ENCODE data around the gene ISCA2.

Gene ISCA2

DNA sequence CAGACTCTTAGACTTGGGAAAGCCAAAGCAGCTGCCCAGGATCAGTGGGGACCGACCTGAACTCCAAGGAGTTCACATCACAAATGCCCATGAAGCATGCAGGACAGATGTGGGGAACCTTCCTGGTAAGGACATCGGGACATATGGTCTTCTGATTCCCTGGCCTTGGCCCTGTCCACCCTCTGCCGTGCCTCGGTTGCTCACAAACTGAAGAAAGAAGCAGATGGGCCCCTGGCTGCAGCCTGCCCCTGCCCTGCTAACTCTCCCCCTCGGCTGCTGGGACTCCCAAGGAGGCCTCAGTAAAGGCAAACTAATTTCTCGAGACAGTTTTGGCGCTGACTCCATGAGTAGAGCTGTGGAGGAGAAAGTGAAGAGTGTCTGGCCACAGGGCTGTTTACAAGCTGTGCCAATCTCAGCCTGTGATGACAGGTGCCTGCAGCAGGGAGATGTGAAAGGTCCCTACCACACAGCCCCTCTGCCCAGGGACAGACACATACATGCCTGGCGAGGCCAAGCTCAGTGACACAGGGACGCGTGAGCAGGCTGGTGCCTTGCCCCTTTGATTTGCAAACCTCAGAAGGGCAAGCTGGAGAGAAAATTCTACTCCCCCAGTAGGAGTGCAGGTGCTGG lies 48.6 kb downstream of the ISCA2 start:
- no peaks in the 10 kb centered on the region for H3K36me3 Mint-ChIP-seq (ENCODE audit: low read depth)
- H3K27ac Mint-ChIP-seq, result no peak overlapping the region
- no peak overlapping the region for H3K4me3 Mint-ChIP-seq
- H3K27me3 Mint-ChIP-seq (ENCODE audit: low read depth, poor library complexity), result peaks cover 35% of the 10 kb centered on the region
- TF ChIP-seq, protein P1, sequence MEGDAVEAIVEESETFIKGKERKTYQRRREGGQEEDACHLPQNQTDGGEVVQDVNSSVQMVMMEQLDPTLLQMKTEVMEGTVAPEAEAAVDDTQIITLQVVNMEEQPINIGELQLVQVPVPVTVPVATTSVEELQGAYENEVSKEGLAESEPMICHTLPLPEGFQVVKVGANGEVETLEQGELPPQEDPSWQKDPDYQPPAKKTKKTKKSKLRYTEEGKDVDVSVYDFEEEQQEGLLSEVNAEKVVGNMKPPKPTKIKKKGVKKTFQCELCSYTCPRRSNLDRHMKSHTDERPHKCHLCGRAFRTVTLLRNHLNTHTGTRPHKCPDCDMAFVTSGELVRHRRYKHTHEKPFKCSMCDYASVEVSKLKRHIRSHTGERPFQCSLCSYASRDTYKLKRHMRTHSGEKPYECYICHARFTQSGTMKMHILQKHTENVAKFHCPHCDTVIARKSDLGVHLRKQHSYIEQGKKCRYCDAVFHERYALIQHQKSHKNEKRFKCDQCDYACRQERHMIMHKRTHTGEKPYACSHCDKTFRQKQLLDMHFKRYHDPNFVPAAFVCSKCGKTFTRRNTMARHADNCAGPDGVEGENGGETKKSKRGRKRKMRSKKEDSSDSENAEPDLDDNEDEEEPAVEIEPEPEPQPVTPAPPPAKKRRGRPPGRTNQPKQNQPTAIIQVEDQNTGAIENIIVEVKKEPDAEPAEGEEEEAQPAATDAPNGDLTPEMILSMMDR (IDR thresholded peaks at IDR 0.05), result no peak
- no peaks in the 10 kb centered on the region for H3K9me3 Mint-ChIP-seq
- H3K4me1 Mint-ChIP-seq, result peaks cover 26% of the 10 kb centered on the region
- DNase-seq, result no peak

DNA sequence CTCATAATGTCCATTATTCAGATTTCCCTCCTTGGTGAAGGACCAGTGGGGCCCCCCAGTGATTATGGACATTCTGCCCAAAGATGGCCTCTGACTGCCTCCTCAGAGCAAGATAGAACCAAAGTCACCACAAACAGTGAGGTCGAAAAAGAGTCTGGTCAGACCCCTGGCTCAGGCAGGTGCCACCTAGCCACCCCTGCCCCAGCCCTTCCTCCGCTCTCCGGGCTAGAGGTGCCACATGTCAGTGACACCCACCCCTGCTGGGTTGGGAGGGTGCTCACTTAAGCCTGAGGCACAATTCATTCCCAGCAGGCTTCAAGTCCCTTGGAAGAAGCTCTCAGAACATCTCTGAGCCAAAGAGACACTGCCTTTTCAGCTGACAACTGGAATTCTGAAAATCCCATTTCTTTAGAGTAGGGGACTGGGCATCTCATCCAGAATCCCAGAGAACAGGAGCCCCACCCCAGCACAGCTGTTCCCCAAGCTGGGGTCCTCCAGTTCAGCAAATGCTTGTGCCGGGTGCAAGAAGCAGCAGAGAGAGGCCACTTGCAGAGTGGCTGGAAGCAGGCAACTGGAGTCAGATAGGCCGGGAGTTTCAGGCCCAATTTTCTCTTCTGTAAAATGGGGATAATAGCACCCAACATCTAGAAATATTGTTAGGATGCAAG lies 50.3 kb downstream of the ISCA2 start:
- Mint-ChIP-seq H3K27me3 (ENCODE audit: low read depth, poor library complexity) (peaks cover 34% of the 10 kb centered on the region), H3K36me3 (ENCODE audit: low read depth) (no peaks in the 10 kb centered on the region), H3K4me1 (peaks cover 22% of the 10 kb centered on the region), H3K27ac (no peak overlapping the region), H3K9me3 (no peaks in the 10 kb centered on the region), H3K4me3 (no peak overlapping the region)
- DNase-seq, result no peak
- TF ChIP-seq, protein P1 (IDR thresholded peaks at IDR 0.05), result no peak

DNA sequence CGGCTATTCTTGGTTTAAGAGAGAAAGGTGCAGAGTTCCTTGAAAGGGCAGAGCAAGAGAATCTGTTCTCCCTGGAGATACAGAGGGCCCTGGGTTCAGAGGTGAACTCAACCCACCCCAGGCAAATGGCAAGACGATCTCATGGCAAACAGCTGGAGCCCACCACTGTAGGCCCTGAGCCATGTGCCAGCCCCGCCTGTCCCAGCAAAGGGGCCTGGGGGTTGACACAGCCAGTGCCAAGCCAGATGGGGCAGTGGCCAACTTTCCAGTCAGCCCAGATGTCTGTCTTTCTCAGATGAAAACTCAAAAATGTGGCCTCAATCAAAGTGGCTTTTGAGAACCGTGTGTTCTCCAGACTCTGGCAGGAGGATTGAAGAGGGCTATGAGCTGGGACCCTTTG lies 51.8 kb downstream of the ISCA2 start:
- peaks cover 10% of the 10 kb centered on the region for H3K4me1 Mint-ChIP-seq
- TF ChIP-seq, protein P1 (IDR thresholded peaks at IDR 0.05), result no peak
- H3K4me3 Mint-ChIP-seq, result no peak overlapping the region
- no peak for DNase-seq
- peaks cover 33% of the 10 kb centered on the region for H3K27me3 Mint-ChIP-seq (ENCODE audit: low read depth, poor library complexity)
- no peaks in the 10 kb centered on the region for H3K36me3 Mint-ChIP-seq (ENCODE audit: low read depth)
- no peak overlapping the region for H3K27ac Mint-ChIP-seq
- no peaks in the 10 kb centered on the region for H3K9me3 Mint-ChIP-seq

DNA sequence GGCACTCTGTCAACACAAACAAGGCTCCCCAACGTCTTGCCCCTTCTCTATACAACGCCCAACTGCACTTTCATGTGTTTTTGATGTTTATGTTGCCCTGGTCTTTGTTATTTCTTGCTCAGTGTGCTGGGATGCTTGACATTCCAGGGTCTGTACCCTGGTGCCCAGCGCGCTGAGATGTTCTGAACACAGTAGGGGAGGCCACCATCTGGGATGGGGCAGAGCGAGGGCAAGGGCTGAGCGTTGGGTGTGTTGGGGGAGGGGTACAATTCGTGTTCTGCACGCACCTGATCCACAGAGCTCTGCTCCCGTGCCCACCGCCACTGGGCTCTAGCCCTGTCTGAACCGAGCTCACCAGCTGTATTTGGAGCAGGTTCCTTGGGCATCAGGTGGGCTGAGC lies 52.9 kb downstream of the ISCA2 start:
- H3K27ac Mint-ChIP-seq, result no peak overlapping the region

More for the DNA sequence above, 52.9 kb downstream of the ISCA2 start:
- no peaks in the 10 kb centered on the region for H3K9me3 Mint-ChIP-seq
- peaks cover 29% of the 10 kb centered on the region for H3K27me3 Mint-ChIP-seq (ENCODE audit: low read depth, poor library complexity)
- H3K4me3 Mint-ChIP-seq, result no peak overlapping the region
- TF ChIP-seq, protein P1 (IDR thresholded peaks at IDR 0.05), result no peak
- DNase-seq, result no peak
- H3K4me1 Mint-ChIP-seq, result peaks cover 9% of the 10 kb centered on the region
- H3K36me3 Mint-ChIP-seq (ENCODE audit: low read depth), result no peaks in the 10 kb centered on the region

Measured in nephron progenitor cell (in vitro differentiated cells).